ENCODE data around the gene PARD6A.

PARD6A gene

GRCh38 chr16:67654403-67654911 is 6.3 kb upstream of the PARD6A start:
- no peak for DNase-seq

DNA sequence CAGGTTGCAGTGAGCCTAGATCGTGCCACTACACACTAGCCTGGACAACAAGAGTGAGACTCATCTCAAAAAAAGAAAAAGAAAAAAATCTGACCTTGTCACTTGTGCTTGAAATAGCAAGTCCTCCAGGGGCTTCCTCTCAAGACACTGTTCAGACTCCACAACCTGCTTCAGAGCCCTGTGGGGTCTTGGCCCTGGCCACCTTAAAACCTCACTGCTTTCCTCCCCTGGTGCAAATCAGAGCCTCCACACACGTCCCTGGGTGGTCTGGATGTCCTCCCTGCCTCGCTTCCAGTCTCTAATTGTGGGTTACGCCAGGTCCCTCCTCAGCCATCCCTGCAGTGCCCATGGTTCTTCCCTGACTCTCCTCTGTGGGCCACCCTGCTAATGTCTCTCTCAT is 5.4 kb upstream of the PARD6A start:
- DNase-seq, result no peak

DNA sequence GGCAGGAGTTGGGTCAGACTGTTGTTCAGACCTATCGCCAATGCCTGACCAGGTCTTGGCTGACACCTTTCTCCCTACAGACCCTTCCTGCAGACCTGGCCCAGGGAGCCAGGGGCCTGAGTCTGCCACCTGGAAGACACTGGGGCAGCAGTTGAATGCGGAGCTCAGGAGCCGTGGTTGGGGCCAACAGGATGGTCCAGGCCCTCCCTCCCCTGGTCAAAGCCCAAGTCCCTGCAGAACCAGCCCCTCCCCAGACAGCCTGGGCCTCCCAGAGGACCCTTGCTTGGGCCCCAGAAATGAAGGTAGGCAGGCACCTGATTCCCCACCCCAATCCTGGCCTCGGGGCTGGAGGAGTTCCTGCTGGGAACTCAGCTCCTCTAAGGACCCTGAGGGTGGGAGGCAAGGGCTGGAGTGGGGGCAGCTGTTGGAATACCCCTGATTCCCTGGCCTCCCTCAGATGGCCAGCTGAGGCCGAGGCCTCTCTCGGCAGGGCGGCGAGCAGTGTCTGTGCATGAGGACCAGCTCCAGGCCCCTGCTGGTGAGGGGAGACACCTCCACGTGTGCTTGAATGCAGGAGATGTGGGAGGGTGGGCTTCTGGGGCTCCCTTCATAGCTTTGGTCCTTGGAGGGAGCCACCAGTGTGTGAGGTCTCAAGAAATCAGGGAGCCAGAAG is 4.3 kb upstream of the PARD6A start:
- no peak for DNase-seq

DNA sequence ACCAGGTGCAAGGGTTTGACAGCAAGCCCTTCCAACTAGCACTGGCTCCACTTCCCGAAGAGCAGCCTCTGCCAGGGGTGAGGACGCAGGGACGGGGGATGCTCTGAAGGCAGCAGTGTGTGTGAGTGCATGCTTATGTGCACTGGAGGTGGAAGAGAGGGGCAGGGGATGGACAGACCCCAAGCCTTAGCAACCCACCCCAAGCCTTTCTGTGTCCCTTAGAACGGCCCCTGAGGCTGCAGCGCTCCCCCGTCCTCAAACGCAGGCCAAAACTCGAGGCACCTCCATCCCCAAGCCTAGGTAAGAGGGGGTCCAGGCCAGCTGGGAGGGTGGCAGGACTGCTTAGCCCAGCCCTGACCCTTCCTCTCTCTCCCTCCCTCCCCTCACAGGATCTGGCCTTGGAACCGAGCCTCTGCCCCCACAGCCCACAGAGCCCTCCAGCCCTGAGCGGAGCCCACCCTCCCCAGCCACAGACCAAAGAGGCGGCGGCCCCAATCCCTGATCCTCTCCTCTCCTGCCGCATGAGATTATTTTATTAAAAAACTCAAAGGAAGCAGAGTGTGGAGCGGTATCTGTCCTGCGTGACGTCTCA is 3.6 kb upstream of the PARD6A start:
- DNase-seq, result no peak

- no peak for DNase-seq
These were observed 2.8 kb upstream of the PARD6A start for GRCh38 chr16:67657751-67658518.

GRCh38 chr16:67658849-67659674 is 1.7 kb upstream of the PARD6A start:
- DNase-seq, result peak; percentile 68

DNA sequence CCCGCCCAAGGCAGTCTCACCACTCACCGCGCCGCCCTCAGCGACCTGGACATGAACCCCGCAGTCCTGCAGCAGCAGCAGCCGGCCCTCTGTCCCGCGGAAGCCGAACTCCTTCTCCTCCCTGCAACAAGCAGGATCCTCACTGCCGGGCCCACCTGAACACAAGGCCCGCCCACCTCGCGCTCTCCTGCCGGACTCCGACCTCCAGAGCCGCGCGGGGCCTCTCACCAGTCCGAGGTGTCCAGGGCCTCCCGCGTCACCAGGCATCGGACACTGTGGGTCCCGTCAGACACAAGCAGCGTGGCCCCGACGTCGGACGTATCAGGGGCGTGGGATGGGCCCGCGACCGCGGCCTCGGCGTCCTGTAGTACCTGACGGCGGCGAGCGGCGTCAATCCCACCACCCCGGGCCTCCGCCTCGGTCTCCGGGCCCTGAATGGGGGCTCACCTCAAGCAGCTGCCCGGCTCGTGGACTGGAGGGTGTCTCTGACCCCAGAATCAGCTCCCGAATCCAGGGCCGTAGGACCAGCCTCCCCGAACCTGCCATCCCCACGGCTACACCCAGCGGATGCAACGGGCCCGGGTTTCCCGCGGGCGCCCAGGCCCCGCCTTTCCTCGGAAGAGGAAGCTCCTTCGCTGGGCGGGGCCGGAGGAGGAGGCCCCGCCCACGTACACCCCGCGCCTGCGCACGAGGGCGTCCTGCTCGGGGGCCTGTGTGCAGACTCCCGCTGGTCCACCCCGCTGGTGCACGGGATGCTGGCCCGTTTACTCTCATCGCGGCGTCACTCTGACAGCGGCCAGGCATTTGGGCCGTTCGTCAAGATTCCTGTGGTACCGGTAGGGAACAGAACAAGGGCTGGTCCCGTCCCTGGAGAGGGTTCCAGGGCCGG is 841 bp upstream of the PARD6A start, which contains the start of gene ACD:
Gene ACD, minus strand, starts transcription at position 586 of the 889 bp plus-strand sequence. Its CDS starts 40 bp downstream, at position 546.
- DNase-seq, result peak; percentile 100

- DNase-seq, result no peak
These were observed 471 bp downstream of the PARD6A start for GRCh38 chr16:67661101-67661761.

- DNase-seq, result peak; percentile 27
These were observed 1.3 kb downstream of the PARD6A start for GRCh38 chr16:67661886-67662652.

GRCh38 chr16:67662653-67663010 is 1.9 kb downstream of the PARD6A start:
- peak; percentile 28 for DNase-seq

DNA sequence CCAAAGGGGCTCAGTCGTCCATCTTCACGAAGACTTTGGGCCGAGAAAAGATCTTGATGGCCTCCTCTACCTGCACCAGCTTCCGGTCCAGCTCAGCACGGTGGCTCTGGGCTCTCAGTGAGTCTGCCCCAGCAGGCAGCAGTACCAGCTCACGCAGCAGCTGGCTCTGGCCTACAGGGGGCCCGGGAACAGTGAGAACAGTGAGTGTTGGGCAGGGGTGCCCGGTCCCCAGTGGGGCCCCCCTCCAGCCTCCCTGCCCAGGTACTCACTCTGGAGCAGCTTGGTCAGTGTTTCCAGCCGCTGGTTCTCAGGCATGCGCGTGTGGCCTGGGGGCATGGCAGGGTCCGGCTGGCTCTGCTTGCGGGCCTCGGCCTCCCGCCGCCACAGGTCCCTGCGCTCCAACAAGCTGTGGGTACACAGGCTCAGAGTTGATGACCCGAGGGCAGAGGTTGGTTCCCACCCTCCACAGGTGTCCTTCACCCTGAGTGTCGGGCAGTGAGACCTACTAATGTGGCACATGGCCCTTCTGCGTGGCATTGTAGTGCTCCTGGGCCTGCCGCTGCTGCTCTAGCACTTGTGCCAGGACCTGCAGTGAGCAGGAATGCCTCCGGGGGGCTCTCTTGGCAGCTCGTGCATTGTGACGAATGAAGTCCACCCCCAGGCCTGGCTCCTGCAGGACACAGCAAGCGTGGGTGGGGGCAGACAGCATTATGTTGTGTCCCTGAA is 2.6 kb downstream of the PARD6A start:
- DNase-seq, result peak; percentile 97

DNA sequence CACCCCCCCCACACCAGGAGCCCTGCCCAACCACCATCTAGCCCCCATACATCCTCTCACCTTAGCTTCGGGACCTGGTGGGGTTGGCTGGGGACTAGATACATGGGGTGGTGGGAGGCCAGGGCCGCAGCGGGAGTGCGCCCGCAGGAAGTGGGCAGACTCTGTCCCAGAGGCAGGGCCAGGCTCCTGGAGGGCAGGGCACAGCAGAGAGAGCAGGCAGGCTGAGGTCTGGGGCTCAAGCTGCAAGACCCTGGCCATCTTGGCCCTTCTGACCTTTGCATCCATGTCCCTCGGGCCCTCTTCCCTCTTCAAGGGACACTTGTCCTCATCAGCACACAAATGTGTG is 3.1 kb downstream of the PARD6A start:
- no peak for DNase-seq

DNA sequence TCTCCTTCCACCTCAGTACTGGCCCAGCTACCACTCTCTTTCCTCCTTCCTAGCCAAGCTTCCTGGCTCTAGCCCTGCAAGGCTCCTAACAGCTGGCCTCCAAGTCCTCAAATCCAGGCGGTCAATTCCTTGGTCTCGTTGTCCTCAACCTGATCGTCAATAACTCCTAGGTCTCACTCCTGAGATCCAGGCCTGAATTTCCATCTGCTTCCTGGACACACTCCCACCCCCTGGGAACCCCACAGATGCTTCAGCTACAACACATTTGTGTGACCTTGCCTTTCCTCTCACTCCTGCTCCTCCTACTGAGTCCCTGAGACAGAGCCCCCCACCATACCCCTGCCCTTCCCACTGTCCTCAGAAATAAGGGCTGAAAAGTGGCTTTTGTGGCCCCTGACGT is 3.5 kb downstream of the PARD6A start:
- peak; percentile 36 for DNase-seq

DNA sequence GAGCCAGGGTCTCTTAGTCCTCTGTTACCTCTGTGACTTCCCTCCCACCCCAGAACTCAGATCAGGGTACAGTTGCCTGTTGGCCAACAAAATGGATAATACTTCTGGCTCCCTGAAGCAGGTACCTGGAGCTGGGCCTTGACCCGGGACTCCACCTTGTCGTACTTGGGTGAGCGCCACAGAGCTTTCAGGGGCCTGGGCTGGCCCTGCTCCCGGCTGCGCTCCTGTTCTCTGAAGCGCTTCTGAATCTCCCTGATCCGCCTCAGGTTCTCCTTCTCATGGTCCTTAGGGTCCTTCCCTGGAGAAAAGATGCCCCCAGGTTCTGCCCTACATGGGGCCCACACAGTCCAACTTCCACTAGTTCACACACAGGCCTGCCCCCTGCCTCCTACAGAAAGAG is 4.1 kb downstream of the PARD6A start:
- DNase-seq, result no peak

DNA sequence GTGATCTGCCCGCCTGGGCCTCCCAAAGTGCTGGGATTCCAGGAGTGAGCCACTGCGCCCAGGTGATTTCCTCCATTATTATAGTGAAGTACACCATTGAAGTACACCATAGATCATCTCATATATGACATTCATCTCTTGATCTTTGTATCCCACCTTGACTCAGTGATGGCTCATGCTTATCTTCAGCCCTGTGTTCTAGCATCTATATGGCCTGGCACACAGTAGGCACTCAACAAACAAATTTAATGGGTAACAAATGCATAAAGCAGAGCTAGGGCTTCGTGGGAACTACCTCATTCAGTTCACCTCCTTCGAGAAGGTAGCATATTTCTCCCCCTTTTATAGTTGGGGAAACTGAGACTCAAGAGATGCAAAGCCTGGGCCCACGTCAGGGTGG is 4.8 kb downstream of the PARD6A start:
- no peak for DNase-seq

DNA sequence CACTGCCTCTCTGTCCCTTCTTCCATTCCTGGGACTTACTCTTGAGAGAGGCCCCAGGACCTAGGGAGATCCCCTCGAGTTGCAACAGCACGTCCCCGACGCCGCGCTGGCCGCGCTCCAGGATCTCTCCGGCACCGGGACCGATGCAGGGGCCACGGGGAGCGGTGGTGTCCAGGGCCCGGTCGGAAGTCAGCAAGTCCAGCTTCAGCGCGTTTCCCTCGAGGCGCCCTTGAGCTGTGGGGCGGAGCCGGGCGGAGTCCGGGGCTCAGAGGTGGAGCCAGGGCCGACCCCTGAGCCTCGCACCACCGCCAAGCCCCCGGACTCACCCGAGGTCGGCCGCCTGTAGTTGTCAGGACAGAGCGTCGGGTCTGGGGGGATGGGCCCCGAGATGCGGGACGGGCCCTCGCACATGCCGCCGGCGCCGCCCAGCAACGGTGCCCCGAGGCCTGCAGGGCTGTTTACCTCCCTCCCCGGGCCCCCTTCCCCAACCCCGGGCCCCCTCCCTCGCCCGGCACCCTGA is 5.3 kb downstream of the PARD6A start:
- peak; percentile 83 for DNase-seq

DNA sequence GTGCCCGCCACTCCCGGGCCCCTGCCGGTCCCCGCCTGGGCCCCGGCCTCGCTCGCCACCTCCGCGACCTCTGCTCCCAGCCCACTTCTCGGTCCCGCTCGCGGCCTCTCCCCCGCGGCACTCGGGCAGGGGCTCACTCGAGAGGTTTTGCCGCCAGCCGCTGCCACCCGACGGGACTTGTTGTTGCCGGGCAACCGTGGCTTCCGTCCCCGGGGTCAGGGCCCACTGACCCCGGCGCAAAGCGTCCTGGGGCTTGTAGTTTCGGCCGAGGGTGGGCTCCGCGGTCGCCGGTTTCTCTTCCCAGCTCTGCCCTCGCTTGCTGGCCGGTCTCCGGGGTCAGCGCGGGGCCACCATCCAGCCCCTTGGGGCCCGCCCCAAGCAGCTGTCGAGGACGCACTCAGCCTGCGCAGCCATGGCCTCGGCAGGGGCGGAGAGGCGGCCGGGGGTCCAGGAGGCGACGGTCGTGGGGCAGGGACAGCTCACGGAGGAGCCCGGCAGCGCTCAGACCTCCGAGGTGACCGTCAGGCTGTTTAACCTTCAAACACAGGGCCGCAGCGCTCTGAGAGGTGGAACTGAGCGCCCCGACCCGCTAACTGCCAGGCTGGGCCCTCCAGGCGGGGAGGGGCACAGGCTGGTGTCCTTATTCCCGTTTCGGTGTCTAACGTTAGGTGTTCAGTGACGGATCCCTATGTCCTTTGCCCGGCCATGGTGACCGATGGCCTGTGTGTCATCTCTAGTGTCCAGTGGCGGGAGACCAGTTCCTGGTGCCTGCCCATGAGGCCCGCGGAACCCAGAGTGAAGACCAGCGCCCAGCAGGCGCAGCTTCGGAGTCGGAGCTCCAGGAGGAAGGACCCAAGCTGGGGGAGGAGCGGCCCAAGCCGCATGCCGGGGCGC is 6.0 kb downstream of the PARD6A start, which contains the start of the genes C16orf86 and ENKD1:
Gene C16orf86, plus strand, starts transcription at position 256 of the 894 bp plus-strand sequence. Its CDS starts 157 bp downstream, at position 413.
Gene ENKD1, minus strand, starts transcription at position 192 of the 894 bp plus-strand sequence. CDS start 308 bp downstream, outside the sequence.
- DNase-seq, result peak; percentile 100

DNA sequence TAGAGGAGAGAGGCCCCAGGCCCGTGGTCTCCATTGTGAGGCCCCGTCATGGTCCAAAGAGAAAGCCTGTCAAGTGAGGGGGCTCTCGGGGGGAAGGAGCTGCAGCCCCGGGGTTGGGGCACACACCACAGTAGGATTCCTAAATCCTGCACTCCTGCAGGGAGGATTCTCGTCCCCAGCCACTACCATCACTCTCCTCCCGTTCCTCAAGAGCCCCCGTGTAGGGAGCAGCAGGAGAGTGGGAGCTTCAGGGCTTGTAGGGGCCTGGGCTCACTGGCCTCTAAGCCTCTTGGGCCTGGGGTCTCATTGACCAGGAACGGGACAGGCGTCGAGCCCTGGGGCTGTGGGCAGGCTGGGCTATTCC is 6.7 kb downstream of the PARD6A start:
- no peak for DNase-seq
